HepG2 (cell line): ENCODE results near the gene USH2A.

Source experiments
- KDM5A ChIP-seq: fragments of 200-600 bp; sonication (generic); IDR thresholded peaks from 2 replicates; pipeline ENCODE4 v1.7.0; 2018; ENCODE audit warnings: antibody characterized with exemption, mild to moderate bottlenecking, low read length, borderline replicate concordance
- MAX ChIP-seq: IDR thresholded peaks from 2 replicates; pipeline ENCODE4 v1.6.1; 2012; ENCODE audit warnings: inconsistent platforms
- MEIS2 ChIP-seq: sonication (generic); formaldehyde crosslinking; IDR thresholded peaks from 2 replicates; pipeline ENCODE4 v1.9.0; 2021; ENCODE audit warnings: mild to moderate bottlenecking, missing genetic modification reagents
- MZF1 ChIP-seq: sonication (generic); formaldehyde crosslinking; IDR thresholded peaks from 2 replicates; pipeline ENCODE4 v1.8.1; 2023; ENCODE audit warnings: mild to moderate bottlenecking, missing genetic modification reagents, borderline replicate concordance
- RCOR2 ChIP-seq: IDR thresholded peaks from 2 replicates; pipeline ENCODE4 v1.6.1; 2016; ENCODE audit warnings: missing biosample characterization, missing genetic modification reagents
- RNF2 ChIP-seq: fragments of 450-650 bp; conservative IDR thresholded peaks from 2 replicates; pipeline ENCODE4 v1.6.1; 2016; ENCODE audit warnings: low read depth
- ZKSCAN5 ChIP-seq: sonication (generic); formaldehyde crosslinking; IDR thresholded peaks from 2 replicates; pipeline ENCODE4 v1.5.1; 2020; ENCODE audit warnings: mild to moderate bottlenecking, missing genetic modification reagents
- ZNF607 ChIP-seq: sonication (generic); formaldehyde crosslinking; IDR thresholded peaks from 2 replicates; pipeline ENCODE4 v1.5.1; 2020; ENCODE audit warnings: missing genetic modification reagents, mild to moderate bottlenecking, borderline replicate concordance
- ZNF670 ChIP-seq: sonication (generic); formaldehyde crosslinking; IDR thresholded peaks from 2 replicates; pipeline ENCODE4 v1.8.0; 2022; ENCODE audit warnings: mild to moderate bottlenecking, missing genetic modification reagents, borderline replicate concordance
- TF ChIP-seq, protein P1 (sequence below), 2 experiments: sonication (generic) in 1 of 2; formaldehyde crosslinking in 1 of 2; IDR thresholded peaks; 2 replicates each; pipeline versions ENCODE4 v1.5.1 to v1.6.1; 2011 to 2020; ENCODE audit warnings: borderline replicate concordance in 1 of 2, low read depth in 1 of 2, low read length in 1 of 2, mild to moderate bottlenecking in 1 of 2, missing genetic modification reagents in 1 of 2, moderate library complexity in 1 of 2
- TF ChIP-seq, protein P2 (sequence below): sonication (generic); formaldehyde crosslinking; IDR thresholded peaks from 2 replicates; pipeline ENCODE4 v1.5.0; 2020; ENCODE audit warnings: mild to moderate bottlenecking, missing genetic modification reagents, moderate library complexity

- no peak for TF ChIP-seq ZKSCAN5 (CRISPR knock-in tag)
- no peak for TF ChIP-seq ZNF670
- TF ChIP-seq MZF1 (CRISPR knock-in tag): no peak
- no peak for TF ChIP-seq ZNF607 (CRISPR knock-in tag)
- TF ChIP-seq, protein P1, sequence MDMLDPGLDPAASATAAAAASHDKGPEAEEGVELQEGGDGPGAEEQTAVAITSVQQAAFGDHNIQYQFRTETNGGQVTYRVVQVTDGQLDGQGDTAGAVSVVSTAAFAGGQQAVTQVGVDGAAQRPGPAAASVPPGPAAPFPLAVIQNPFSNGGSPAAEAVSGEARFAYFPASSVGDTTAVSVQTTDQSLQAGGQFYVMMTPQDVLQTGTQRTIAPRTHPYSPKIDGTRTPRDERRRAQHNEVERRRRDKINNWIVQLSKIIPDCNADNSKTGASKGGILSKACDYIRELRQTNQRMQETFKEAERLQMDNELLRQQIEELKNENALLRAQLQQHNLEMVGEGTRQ (IDR thresholded peaks at IDR 0.05; ENCODE audit: low read depth, low read length): no peak
- TF ChIP-seq, protein P1 (CRISPR knock-in tag; IDR thresholded peaks at IDR 0.05; ENCODE audit: borderline replicate concordance): no peak
- TF ChIP-seq RNF2: no peak
- no peak for TF ChIP-seq RCOR2 (CRISPR knock-in tag)
- no peak for TF ChIP-seq KDM5A
- TF ChIP-seq, protein P2, sequence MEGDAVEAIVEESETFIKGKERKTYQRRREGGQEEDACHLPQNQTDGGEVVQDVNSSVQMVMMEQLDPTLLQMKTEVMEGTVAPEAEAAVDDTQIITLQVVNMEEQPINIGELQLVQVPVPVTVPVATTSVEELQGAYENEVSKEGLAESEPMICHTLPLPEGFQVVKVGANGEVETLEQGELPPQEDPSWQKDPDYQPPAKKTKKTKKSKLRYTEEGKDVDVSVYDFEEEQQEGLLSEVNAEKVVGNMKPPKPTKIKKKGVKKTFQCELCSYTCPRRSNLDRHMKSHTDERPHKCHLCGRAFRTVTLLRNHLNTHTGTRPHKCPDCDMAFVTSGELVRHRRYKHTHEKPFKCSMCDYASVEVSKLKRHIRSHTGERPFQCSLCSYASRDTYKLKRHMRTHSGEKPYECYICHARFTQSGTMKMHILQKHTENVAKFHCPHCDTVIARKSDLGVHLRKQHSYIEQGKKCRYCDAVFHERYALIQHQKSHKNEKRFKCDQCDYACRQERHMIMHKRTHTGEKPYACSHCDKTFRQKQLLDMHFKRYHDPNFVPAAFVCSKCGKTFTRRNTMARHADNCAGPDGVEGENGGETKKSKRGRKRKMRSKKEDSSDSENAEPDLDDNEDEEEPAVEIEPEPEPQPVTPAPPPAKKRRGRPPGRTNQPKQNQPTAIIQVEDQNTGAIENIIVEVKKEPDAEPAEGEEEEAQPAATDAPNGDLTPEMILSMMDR: no peak
- TF ChIP-seq MEIS2: no peak
- TF ChIP-seq MAX: no peak
Measured at GRCh38 chr1:215963621-215964020, 459.6 kb downstream of the USH2A start.
